DND-41 (cell line): ENCODE measurements around the gene POP5.

ENCODE experiments used
- CTCF ChIP-seq: IDR thresholded peaks from 2 replicates; pipeline ENCODE4 v1.5.1; 2012; ENCODE audit warnings: borderline replicate concordance, low read length, moderate library complexity, mild to moderate bottlenecking; ENCODE audit not compliant: poor library complexity, severe bottlenecking; ENCODE audit errors: extremely low read depth
- EZH2 ChIP-seq: IDR thresholded peaks from 3 replicates; pipeline ENCODE4 v1.6.1; 2012; ENCODE audit warnings: borderline replicate concordance, low read depth, mild to moderate bottlenecking, moderate library complexity, low read length, inconsistent platforms; ENCODE audit not compliant: severe bottlenecking

- TF ChIP-seq CTCF, result no peak
- TF ChIP-seq EZH2, result no peak
These were observed 33.6 kb upstream of the POP5 start for GRCh38 chr12:120614848-120615247.
